Measurements from ENCODE around the gene GFI1B.

DNA sequence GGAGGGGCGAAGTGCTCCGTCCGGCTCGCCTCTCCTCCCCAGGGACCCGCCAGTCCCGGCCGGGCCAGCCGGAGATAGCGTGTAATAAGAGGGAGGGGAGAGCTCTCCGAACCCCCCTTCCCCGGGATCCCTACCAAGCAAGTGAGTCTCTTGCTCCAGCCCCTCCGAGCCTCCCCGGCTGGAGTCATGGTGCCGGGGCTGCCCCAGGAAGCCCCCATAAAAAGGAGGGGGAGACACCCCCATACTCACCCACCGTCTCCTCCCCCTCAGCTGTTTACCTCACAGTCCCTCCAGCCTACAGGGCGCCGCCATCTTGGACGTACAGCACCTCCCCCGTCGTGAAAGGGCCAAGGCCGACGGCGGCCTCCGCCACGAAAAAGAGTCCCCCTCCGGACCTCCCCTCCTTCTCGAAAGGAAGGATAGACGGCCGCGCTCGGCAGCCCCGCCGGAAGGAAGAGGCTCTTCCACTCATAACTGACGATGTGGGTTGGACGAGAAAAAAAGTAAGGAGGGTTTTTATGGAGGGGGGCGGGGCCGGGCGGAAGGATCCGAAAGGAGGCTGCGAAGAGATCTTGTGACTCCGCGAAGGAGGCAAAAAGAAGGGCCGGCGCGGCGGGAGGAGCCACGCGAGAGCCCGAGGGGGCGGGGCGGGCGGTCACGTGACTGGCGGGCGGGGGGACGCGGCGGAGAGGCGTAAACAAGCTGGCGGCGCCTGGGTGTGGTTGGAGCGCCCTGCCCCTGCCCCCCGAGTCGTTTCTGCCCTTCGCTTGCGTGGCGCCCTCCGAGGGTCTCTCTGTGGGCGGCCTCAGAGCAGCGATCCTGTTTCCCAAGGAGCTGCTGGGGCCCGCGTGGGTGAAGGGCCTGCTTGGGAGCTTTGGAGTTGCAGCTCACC is 34.0 kb upstream of the GFI1B start, which contains the start of gene TSC1:
- TF ChIP-seq, protein P1, sequence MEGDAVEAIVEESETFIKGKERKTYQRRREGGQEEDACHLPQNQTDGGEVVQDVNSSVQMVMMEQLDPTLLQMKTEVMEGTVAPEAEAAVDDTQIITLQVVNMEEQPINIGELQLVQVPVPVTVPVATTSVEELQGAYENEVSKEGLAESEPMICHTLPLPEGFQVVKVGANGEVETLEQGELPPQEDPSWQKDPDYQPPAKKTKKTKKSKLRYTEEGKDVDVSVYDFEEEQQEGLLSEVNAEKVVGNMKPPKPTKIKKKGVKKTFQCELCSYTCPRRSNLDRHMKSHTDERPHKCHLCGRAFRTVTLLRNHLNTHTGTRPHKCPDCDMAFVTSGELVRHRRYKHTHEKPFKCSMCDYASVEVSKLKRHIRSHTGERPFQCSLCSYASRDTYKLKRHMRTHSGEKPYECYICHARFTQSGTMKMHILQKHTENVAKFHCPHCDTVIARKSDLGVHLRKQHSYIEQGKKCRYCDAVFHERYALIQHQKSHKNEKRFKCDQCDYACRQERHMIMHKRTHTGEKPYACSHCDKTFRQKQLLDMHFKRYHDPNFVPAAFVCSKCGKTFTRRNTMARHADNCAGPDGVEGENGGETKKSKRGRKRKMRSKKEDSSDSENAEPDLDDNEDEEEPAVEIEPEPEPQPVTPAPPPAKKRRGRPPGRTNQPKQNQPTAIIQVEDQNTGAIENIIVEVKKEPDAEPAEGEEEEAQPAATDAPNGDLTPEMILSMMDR (IDR thresholded peaks at IDR 0.05) = peak in 1 of 4 experiments; percentile 11
- TF ChIP-seq POLR2A (IDR thresholded peaks at IDR 0.05) = peak; percentile 45 to 73
